Brain microvascular endothelial cell (primary cell): ENCODE results near the gene ZBTB20.
A peak's percentile ranks its signal among the peaks of the same experiment; 100 is the strongest.

Experiments
- DNase-seq: peaks from one replicate; pipeline ENCODE4 v3.0.0-alpha.2; 2020
- H3K27ac ChIP-seq: fragments of 250-450 bp; sonication (Bioruptor Pico); 2 replicates; pipeline ENCODE4 v1.5.1; 2020; ENCODE audit warnings: mild to moderate bottlenecking, moderate library complexity
- H3K27me3 ChIP-seq: fragments of 250-450 bp; sonication (Bioruptor Pico); replicated peaks from 2 replicates; pipeline ENCODE4 v1.5.1; 2020; ENCODE audit warnings: mild to moderate bottlenecking
- H3K36me3 ChIP-seq: fragments of 250-450 bp; sonication (Bioruptor Pico); replicated peaks from 2 replicates; pipeline ENCODE4 v1.5.1; 2020; ENCODE audit warnings: mild to moderate bottlenecking
- H3K4me3 ChIP-seq: 2 replicates; pipeline ENCODE4 v1.5.1; 2011; ENCODE audit warnings: low read depth, mild to moderate bottlenecking, control low read depth, low read length, moderate library complexity
- in situ Hi-C: cut with HindIII; loops from 2 replicates; pipeline ENCODE4 v1.10.0; 2017; ENCODE audit warnings: low sequenced_read_pairs, low pct_ligation_motif_present
- TF ChIP-seq, protein P1 (sequence below): IDR thresholded peaks from 2 replicates; pipeline ENCODE4 v1.5.1; 2011; ENCODE audit warnings: low read depth, mild to moderate bottlenecking, moderate library complexity, low read length, control low read depth, inconsistent platforms; ENCODE audit errors: missing control alignments

ZBTB20 gene

DNA sequence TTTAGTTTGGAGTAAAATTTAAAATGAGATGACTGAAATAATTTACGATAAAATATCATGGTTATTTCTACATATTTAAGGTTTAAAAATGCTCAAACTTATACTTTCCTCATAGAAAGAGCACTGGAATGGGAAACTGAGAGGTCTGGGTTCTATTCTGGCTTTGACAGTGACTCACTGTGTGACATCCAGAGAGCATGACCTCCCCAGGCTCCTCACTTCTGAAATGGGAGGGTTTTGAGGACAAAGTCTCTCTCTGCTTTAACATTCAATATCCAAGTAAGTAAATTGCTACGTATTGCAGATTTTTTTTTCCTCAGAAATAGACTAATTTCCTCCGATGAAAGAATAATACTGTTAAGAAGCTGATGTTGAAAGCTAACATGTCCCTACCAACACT lies 618.6 kb downstream of the ZBTB20 start:
- TF ChIP-seq, protein P1, sequence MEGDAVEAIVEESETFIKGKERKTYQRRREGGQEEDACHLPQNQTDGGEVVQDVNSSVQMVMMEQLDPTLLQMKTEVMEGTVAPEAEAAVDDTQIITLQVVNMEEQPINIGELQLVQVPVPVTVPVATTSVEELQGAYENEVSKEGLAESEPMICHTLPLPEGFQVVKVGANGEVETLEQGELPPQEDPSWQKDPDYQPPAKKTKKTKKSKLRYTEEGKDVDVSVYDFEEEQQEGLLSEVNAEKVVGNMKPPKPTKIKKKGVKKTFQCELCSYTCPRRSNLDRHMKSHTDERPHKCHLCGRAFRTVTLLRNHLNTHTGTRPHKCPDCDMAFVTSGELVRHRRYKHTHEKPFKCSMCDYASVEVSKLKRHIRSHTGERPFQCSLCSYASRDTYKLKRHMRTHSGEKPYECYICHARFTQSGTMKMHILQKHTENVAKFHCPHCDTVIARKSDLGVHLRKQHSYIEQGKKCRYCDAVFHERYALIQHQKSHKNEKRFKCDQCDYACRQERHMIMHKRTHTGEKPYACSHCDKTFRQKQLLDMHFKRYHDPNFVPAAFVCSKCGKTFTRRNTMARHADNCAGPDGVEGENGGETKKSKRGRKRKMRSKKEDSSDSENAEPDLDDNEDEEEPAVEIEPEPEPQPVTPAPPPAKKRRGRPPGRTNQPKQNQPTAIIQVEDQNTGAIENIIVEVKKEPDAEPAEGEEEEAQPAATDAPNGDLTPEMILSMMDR, result no peak
- DNase-seq, result no peak
- Histone ChIP-seq H3K27ac (no peak overlapping the region), H3K36me3 (no peaks in the 10 kb centered on the region), H3K4me3 (no peak overlapping the region), H3K27me3 (no peaks in the 10 kb centered on the region)
- in situ Hi-C loops, result no loop called here

DNA sequence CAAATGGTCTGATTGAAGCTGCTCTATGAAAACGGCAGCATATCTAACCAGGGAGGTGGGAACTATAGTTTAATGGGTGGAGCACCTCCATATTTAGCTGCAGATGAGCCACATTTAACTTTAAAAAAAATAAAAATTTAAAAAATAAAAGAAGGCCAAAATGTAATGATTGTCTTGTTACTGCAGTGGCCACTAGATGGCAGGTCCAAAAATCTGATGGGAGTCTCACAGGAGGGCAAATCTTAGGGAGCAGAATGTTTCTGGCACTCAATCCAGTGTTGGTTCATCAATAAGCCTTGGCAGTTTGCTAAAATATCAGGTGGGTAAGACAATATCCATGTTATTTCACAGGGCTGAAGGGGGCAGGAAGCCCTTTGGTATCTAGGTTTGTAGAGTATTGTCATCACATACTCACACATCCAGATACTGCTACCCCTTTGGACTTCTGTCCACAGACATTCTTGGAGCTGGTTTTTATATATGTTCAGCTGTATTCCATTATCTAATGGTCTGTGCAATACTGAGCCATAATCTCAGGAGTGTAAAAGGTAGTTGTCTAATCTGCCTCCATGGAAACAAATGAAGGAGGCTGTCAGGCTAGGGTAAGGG lies 619.9 kb downstream of the ZBTB20 start:
- Histone ChIP-seq H3K27me3 (no peaks in the 10 kb centered on the region), H3K4me3 (no peak overlapping the region), H3K36me3 (no peaks in the 10 kb centered on the region), H3K27ac (no peak overlapping the region)
- DNase-seq, result no peak
- TF ChIP-seq, protein P1, result peak; percentile 79
- in situ Hi-C loops, result no loop called here

DNA sequence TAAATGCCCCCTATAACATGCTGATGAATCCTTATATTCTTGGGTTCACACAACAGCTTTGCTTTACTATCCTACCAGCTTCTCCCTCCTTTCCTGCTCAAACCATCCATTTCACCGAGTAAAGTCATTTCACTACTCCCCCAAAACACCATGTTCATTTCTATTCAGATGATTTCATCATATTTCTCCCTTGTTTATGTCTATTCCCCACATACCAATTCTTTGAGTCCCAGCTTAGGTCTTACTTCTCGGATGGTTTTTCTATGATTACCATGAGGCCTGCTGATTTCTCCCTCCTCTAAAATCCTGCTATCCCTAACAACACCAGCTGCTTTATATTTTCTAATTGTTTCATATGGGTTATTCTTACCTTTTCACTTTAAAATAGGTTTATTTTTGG lies 621.8 kb downstream of the ZBTB20 start:
- no peaks in the 10 kb centered on the region for H3K27me3 ChIP-seq
- H3K4me3 ChIP-seq, result no peak overlapping the region
- in situ Hi-C loops, result no loop called here
- no peaks in the 10 kb centered on the region for H3K36me3 ChIP-seq
- H3K27ac ChIP-seq, result no peak overlapping the region
- no peak for DNase-seq
- TF ChIP-seq, protein P1, result no peak

DNA sequence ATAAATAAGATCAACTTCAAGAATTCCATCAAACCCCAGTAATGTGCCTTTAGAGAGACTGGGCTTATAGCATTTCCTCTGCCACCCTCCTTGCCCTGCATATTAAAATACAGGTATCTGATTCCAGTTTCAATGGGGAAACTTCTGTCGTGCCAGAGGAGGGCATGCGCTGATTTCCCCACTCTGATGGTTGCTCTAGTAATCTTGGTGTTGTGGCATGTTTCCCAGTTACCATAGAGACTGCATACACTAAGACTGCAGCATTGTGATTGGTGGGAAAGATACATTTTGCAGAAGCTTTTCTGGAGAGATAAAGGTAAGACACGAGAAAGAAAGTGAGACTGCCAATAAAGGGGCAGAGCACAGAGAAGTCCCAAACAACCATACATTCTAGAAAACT lies 627.7 kb downstream of the ZBTB20 start:
- Histone ChIP-seq H3K27me3 (no peaks in the 10 kb centered on the region), H3K27ac (no peak overlapping the region), H3K36me3 (no peaks in the 10 kb centered on the region), H3K4me3 (no peak overlapping the region)
- DNase-seq, result peak; percentile 84
- TF ChIP-seq, protein P1, result no peak
- in situ Hi-C loops, result no loop called here

DNA sequence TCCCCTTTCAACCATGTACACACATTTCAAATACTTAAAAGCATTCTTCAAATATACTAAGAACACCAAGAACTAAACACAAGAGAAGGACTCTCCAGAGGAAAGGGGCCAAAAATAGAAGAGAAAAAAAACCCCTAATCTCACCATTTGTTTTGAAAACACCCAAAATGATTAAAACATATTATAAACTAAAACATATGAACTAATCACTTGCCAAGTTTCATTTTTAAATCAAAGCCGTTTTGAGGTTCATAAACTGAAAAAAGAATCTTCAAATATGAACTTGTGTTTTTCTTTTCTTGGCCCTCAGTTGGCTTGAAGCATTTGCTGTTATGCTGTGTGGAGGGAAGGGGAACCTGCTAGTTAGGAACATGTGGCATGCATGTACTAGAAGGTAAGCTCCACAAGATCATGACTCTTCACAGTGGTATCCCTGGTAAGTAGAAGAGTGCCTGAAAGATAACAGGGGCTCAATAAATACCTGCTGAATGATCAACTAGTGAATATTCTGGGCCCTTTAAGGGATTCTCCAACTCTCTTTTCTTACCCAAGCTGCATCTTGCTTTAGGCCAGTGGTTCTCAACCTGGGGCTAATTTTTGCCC lies 628.8 kb downstream of the ZBTB20 start:
- Histone ChIP-seq H3K4me3 (no peak overlapping the region), H3K36me3 (no peaks in the 10 kb centered on the region), H3K27me3 (no peaks in the 10 kb centered on the region), H3K27ac (no peak overlapping the region)
- no peak for DNase-seq
- in situ Hi-C loops, result no loop called here
- TF ChIP-seq, protein P1, result no peak

DNA sequence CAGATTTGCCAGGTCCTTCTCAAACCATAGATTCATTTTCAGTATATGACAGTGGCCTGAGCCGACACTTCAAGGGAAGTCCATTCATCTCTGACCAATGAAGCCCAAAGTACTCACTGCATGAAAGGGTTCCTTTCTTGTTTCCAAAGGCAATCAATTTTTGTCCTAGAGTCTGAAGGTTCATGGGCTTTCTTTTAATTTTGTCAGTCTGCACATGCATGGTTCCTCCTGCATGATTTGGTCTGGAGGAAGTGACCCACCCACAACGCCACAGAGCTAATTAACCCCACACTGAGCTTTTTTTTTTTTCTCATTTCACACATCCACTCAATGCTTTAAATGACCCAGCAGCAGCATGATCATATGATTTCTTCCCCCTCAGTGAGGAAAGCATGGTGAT lies 636.9 kb downstream of the ZBTB20 start:
- no peak overlapping the region for H3K27ac ChIP-seq
- no peaks in the 10 kb centered on the region for H3K36me3 ChIP-seq
- H3K27me3 ChIP-seq, result no peaks in the 10 kb centered on the region
- in situ Hi-C loops, result no loop called here
- DNase-seq, result no peak
- H3K4me3 ChIP-seq, result no peak overlapping the region
- TF ChIP-seq, protein P1, result no peak
